ENCODE data around the gene CBLB.

DNA sequence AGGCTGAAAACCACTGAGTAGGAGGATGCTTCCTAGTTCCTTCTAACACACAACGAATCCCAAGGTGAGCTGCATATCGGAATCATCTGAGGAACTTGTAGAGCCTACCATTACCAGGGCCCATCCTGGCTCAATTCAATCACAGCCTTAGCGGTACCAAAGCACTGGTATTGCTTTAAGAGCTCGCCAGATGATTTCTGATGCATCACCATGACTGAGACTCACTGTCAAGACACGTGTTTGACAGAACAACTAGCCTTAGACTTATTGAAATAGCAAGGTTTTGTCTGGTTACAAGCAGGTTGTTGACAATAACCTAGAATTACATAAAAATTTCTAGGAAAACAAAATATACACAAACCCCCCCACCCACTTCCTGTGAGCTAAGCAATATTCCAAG, 68.5 kb downstream of the CBLB start:
- TF ChIP-seq, protein P1, sequence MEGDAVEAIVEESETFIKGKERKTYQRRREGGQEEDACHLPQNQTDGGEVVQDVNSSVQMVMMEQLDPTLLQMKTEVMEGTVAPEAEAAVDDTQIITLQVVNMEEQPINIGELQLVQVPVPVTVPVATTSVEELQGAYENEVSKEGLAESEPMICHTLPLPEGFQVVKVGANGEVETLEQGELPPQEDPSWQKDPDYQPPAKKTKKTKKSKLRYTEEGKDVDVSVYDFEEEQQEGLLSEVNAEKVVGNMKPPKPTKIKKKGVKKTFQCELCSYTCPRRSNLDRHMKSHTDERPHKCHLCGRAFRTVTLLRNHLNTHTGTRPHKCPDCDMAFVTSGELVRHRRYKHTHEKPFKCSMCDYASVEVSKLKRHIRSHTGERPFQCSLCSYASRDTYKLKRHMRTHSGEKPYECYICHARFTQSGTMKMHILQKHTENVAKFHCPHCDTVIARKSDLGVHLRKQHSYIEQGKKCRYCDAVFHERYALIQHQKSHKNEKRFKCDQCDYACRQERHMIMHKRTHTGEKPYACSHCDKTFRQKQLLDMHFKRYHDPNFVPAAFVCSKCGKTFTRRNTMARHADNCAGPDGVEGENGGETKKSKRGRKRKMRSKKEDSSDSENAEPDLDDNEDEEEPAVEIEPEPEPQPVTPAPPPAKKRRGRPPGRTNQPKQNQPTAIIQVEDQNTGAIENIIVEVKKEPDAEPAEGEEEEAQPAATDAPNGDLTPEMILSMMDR (conservative IDR thresholded peaks at IDR 0.05 in 1 of 2, IDR thresholded peaks at IDR 0.05 in 1 of 2; ENCODE audit: low read depth in 1 of 2, low read length in 2 of 2) = no peak
- no peak for TF ChIP-seq EZH2 (IDR thresholded peaks at IDR 0.05; ENCODE audit: low read length, missing control alignments)
